IMR-90 (cell line): ENCODE data around the gene DMRT1. TPM values are rescaled to one million over a fixed set of nuclear protein-coding genes. Genes with fewer than 3 reads are reported as not detected.

Source experiments
- ATAC-seq: fragments of 200-7000 bp; cut with Tn5 transposase; 2 replicates; pipeline ENCODE4 v1.9.1; 2020; ENCODE audit warnings: low read depth, mild to moderate bottlenecking, moderate library complexity
- BruUV-seq: library from RNA; stranded (reverse); fragments of 400-500 nt; replicated peaks from 2 replicates; lab custom pipeline; 2021; lab: Mats Ljungman, UMichigan
- CTCF ChIA-PET: fragments of 300-600 bp; formaldehyde crosslinking; extraction: SDS; loops from one replicate; lab custom pipeline; 2021; ENCODE audit warnings: antibody characterized with exemption; lab: Yijun Ruan, JAX
- POLR2A ChIA-PET: fragments of 300-600 bp; sonication (Branson Sonifier 250); formaldehyde crosslinking; loops from one replicate; lab custom pipeline; 2022; ENCODE audit warnings: antibody characterized with exemption; ENCODE audit not compliant: unreplicated experiment; lab: Charles Lee
- DNase-seq: peaks from one replicate; pipeline ENCODE4 v3.0.0; 2013
- H2AFZ ChIP-seq: replicated peaks from 2 replicates; pipeline ENCODE3; 2013; ENCODE audit warnings: low read length, mild to moderate bottlenecking; ENCODE audit not compliant: poor library complexity
- H2AK5ac ChIP-seq: 2 replicates; pipeline ENCODE4 v1.6.1; 2013; ENCODE audit warnings: low read depth, low read length, inconsistent platforms
- H2AK9ac ChIP-seq: replicated peaks from 2 replicates; pipeline ENCODE3; 2013; ENCODE audit warnings: mild to moderate bottlenecking, low read depth, low read length, moderate library complexity; ENCODE audit not compliant: poor library complexity
- H2BK120ac ChIP-seq: 2 replicates; pipeline ENCODE4 v1.6.1; 2013; ENCODE audit warnings: low read depth, low read length, inconsistent platforms
- H2BK15ac ChIP-seq: 3 replicates; pipeline ENCODE4 v1.6.1; 2013; ENCODE audit warnings: low read depth, low read length, inconsistent platforms
- H2BK20ac ChIP-seq: 2 replicates; pipeline ENCODE4 v1.6.1; 2013; ENCODE audit warnings: low read depth, mild to moderate bottlenecking, inconsistent platforms, low read length, moderate library complexity
- H2BK5ac ChIP-seq: 2 replicates; pipeline ENCODE4 v1.6.1; 2013; ENCODE audit warnings: mild to moderate bottlenecking, low read depth, low read length, inconsistent platforms; ENCODE audit not compliant: poor library complexity, severe bottlenecking
- H3K14ac ChIP-seq: replicated peaks from 2 replicates; pipeline ENCODE4 v1.6.1; 2013; ENCODE audit warnings: low read depth, low read length, inconsistent platforms
- H3K18ac ChIP-seq: 2 replicates; pipeline ENCODE4 v1.6.1; 2013; ENCODE audit warnings: low read depth, low read length, control low read depth
- H3K23ac ChIP-seq: 2 replicates; pipeline ENCODE4 v1.6.1; 2013; ENCODE audit warnings: low read depth, low read length, inconsistent platforms
- H3K27ac ChIP-seq: 2 replicates; pipeline ENCODE4 v1.5.1; 2013; ENCODE audit warnings: mild to moderate bottlenecking, control low read depth, low read length; ENCODE audit not compliant: insufficient read depth
- H3K27me3 ChIP-seq: 2 replicates; pipeline ENCODE4 v1.6.1; 2013; ENCODE audit warnings: low read length; ENCODE audit not compliant: control insufficient read depth, insufficient read depth
- H3K36me3 ChIP-seq: 2 replicates; pipeline ENCODE4 v1.6.1; 2013; ENCODE audit warnings: low read length, mixed read lengths; ENCODE audit not compliant: control insufficient read depth, insufficient read depth
- H3K4ac ChIP-seq: 2 replicates; pipeline ENCODE4 v1.6.1; 2013; ENCODE audit warnings: low read depth, low read length, inconsistent platforms
- H3K4me1 ChIP-seq: 2 replicates; pipeline ENCODE4 v1.6.1; 2013; ENCODE audit warnings: low read length, mixed read lengths; ENCODE audit not compliant: control insufficient read depth, insufficient read depth
- H3K4me2 ChIP-seq: 2 replicates; pipeline ENCODE4 v1.6.1; 2013; ENCODE audit warnings: low read depth, mild to moderate bottlenecking, control low read depth, low read length, moderate library complexity
- H3K4me3 ChIP-seq: 2 replicates; pipeline ENCODE4 v1.5.1; 2013; ENCODE audit warnings: low read depth, mild to moderate bottlenecking, control low read depth, low read length, moderate library complexity; ENCODE audit not compliant: insufficient read depth
- H3K56ac ChIP-seq: 2 replicates; pipeline ENCODE4 v1.6.1; 2013; ENCODE audit warnings: low read length, inconsistent platforms; ENCODE audit not compliant: insufficient read depth; ENCODE audit errors: extremely low read depth
- H3K79me1 ChIP-seq, 2 experiments: 2 replicates each; pipeline ENCODE4 v1.6.1; 2013; ENCODE audit warnings: low read length in 2 of 2, inconsistent platforms in 1 of 2, low read depth in 1 of 2
- H3K9ac ChIP-seq: 2 replicates; pipeline ENCODE4 v1.6.1; 2013; ENCODE audit warnings: low read depth, low read length, control low read depth
- H3K9me1 ChIP-seq: 2 replicates; pipeline ENCODE4 v1.6.1; 2013; ENCODE audit warnings: low read length, inconsistent platforms; ENCODE audit not compliant: insufficient read depth
- H3K9me3 ChIP-seq: 2 replicates; pipeline ENCODE4 v1.6.1; 2013; ENCODE audit warnings: low read length; ENCODE audit not compliant: control insufficient read depth, insufficient read depth
- H4K20me1 ChIP-seq: 2 replicates; pipeline ENCODE4 v1.6.1; 2013; ENCODE audit warnings: low read length, inconsistent platforms; ENCODE audit not compliant: insufficient read depth
- H4K5ac ChIP-seq: 2 replicates; pipeline ENCODE4 v1.6.1; 2013; ENCODE audit warnings: mild to moderate bottlenecking, low read depth, low read length, control low read depth
- H4K8ac ChIP-seq, 2 experiments: 2 replicates each; pipeline ENCODE4 v1.6.1; 2013; ENCODE audit warnings: low read depth in 2 of 2, low read length in 2 of 2, control low read depth in 1 of 2, inconsistent platforms in 1 of 2
- H4K91ac ChIP-seq: 2 replicates; pipeline ENCODE4 v1.6.1; 2013; ENCODE audit warnings: low read depth, low read length, inconsistent platforms; ENCODE audit not compliant: insufficient read depth
- BHLHE40 ChIP-seq: fragments of 150-350 bp; IDR thresholded peaks from 2 replicates; pipeline ENCODE4 v1.6.1; 2016; ENCODE audit warnings: mild to moderate bottlenecking, low read depth, low read length
- CEBPB ChIP-seq: IDR thresholded peaks from 2 replicates; pipeline ENCODE4 v1.6.1; 2012; ENCODE audit warnings: low read depth, low read length, improper control_type of control experiment
- FOS ChIP-seq: fragments of 150-350 bp; IDR thresholded peaks from 2 replicates; pipeline ENCODE4 v1.6.1; 2016; ENCODE audit warnings: low read depth, low read length
- MAFK ChIP-seq: IDR thresholded peaks from 2 replicates; pipeline ENCODE4 v1.6.1; 2012; ENCODE audit warnings: low read depth, low read length, improper control_type of control experiment
- RCOR1 ChIP-seq: IDR thresholded peaks from 2 replicates; pipeline ENCODE4 v1.6.1; 2012; ENCODE audit warnings: mild to moderate bottlenecking, low read length, improper control_type of control experiment; ENCODE audit not compliant: insufficient replicate concordance
- WGBS, 2 experiments: methylation state at CpG; one replicate each; pipeline versions ENCODE4 v1.1.5 to v1.1.7; 2013; ENCODE audit warnings: missing lambda C conversion rate in 2 of 2; ENCODE audit not compliant: insufficient read length in 1 of 2; ENCODE audit errors: extremely low coverage in 2 of 2; 5-methylcytosine and 5-hydroxymethylcytosine counted together
- dilution Hi-C: fragments of 300-500 bp; cut with HindIII; formaldehyde crosslinking; loops from one replicate; pipeline ENCODE4 v1.14.3; 2018; ENCODE audit warnings: low sequenced_read_pairs; ENCODE audit not compliant: unreplicated experiment
- in situ Hi-C: fragments of 300-500 bp; cut with MboI; formaldehyde crosslinking; loops from 3 replicates; pipeline ENCODE4 v1.14.3; 2019; ENCODE audit warnings: low sequenced_read_pairs, inconsistent platforms, mixed read lengths
- intact Hi-C: fragments of 100-400 bp; cut with micrococcal nuclease; formaldehyde crosslinking; loops from 2 replicates; pipeline ENCODE4 v1.10.0; 2022
- polyA plus RNA-seq, 3 experiments: library from polyadenylated mRNA; depleted of rRNA; stranded (reverse); fragments of >200 nt; gene quantifications; 2 replicates each; pipeline ENCODE4 v1.2.3, GENCODE V29; 2012; ENCODE audit warnings: low replicate concordance in 1 of 3
- total RNA-seq: library from RNA; depleted of rRNA; stranded (reverse); fragments of >200 nt; gene quantifications from 2 replicates; pipeline ENCODE4 v1.2.3, GENCODE V29; 2012
- TF ChIP-seq, protein P1 (sequence below): fragments of 150-350 bp; IDR thresholded peaks from 2 replicates; pipeline ENCODE4 v1.6.1; 2017; ENCODE audit warnings: mild to moderate bottlenecking, antibody characterized with exemption, low read length, low read depth

Gene DMRT1
- total and polyA plus RNA-seq, 2 of the 4 experiments (the other 2 are of a cell fraction) = not detected

DNA sequence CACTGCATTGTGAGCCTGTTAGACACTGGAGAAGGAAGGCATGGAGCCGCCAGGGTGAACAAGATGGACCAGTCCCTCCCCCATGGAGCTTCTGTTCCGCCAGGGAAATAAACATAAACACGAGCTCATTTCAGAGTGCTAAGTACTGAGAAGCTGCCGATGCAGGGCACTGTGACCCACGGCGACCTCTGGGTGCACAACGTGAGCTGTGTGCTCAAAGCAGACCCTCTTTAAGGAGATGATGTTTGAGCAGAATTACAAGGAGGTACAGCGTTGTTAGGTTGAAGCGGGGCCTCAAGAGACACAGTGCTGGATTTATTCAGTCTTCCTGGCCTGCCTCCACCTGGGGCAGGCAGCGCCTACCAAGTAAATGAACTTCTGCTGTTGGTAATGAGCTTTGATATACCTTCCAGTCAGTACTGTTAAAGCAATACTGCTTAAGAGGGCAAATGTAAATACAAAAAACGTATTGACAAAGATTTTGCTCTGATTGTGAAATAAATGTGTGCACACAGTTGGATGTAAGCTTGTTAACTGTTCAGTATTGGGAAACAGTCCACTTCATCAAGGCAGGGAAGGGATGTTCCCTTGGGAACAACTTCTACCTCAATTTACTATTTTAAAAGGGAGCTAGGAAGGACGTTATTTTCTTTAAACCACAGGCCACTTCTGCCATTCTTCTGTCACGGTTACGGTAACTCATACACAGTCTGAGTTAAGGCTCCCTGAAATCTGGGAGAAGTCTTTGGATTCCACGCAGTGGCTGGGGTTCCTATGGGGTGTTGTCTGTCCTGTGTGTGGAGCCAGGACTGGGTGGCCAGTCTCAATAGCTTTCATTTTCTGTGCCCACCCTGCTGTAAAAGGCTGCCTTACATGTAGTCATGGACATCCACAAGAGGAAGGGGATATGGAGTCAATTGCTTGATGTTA lies 48.9 kb upstream of the DMRT1 start:
- Histone ChIP-seq H2BK5ac (no peak overlapping the region), H3K36me3 (no peaks in the 10 kb centered on the region), H4K5ac (no peak overlapping the region), H3K23ac (no peak overlapping the region), H2BK120ac (no peak overlapping the region), H4K20me1 (no peaks in the 10 kb centered on the region), H2BK15ac (no peak overlapping the region; the same call in 2 of the 3 replicates), H2AFZ (no peak overlapping the region), H3K4ac (no peak overlapping the region), H3K79me1 (no peaks in the 10 kb centered on the region), H3K27me3 (no peaks in the 10 kb centered on the region), H3K56ac (no peak overlapping the region), H3K4me3 (no peak overlapping the region), H2AK5ac (no peak overlapping the region; the same call in 1 of the 2 replicates), H3K9ac (no peak overlapping the region), H4K91ac (no peak overlapping the region), H3K27ac (no peak overlapping the region), H3K14ac (no peak overlapping the region), H3K4me1 (no peaks in the 10 kb centered on the region), H2AK9ac (no peak overlapping the region), H2BK20ac (no peak overlapping the region), H3K9me1 (no peaks in the 10 kb centered on the region), H3K4me2 (no peak overlapping the region), H3K9me3 (no peaks in the 10 kb centered on the region), H3K18ac (no peak overlapping the region), H4K8ac (no peak overlapping the region)
- ChIA-PET CTCF (interaction anchor here (0.6 kb wide), 1 partner anchor 36 kb away, joined by 3 read pairs; no protein-coding TSS in a partner anchor), POLR2A (interaction anchor here (0.6 kb wide), 1 partner anchor 508 kb away, joined by 3 read pairs; no protein-coding TSS in a partner anchor)
- intact Hi-C loops (no loop called here), in situ Hi-C loops (no loop called here), dilution Hi-C loops (no loop called here)
- DNase-seq = peak; percentile 39
- ATAC-seq = no peak; the same call in 1 of the 2 replicates
- TF ChIP-seq RCOR1 (no peak), CEBPB (peak; percentile 79), BHLHE40 (no peak), FOS (no peak), MAFK (no peak)
- TF ChIP-seq, protein P1, sequence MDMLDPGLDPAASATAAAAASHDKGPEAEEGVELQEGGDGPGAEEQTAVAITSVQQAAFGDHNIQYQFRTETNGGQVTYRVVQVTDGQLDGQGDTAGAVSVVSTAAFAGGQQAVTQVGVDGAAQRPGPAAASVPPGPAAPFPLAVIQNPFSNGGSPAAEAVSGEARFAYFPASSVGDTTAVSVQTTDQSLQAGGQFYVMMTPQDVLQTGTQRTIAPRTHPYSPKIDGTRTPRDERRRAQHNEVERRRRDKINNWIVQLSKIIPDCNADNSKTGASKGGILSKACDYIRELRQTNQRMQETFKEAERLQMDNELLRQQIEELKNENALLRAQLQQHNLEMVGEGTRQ = no peak
- no TSS peak for BruUV-seq
- 69% methylated on average over 7 of the region's 15 CpGs; no CpG with 5 or more reads in 1 of the 2 experiments for WGBS, 2 experiments
